Sigmoid colon (tissue), 7 donors: ENCODE measurements around the gene TMEM82. TPM values are rescaled to one million over a fixed set of nuclear protein-coding genes. Genes with fewer than 3 reads are reported as not detected.

ENCODE experiments used
- DNase-seq: peaks from one replicate; pipeline ENCODE4 v3.0.0-alpha.2; 2019
- H3K27ac ChIP-seq, 4 donors: fragments of 200-600 bp; sonication (generic); one replicate each; pipeline ENCODE4 v1.5.1; 2016 to 2019; ENCODE audit warnings: mild to moderate bottlenecking in 1 of 4
- H3K27me3 ChIP-seq, 3 donors: fragments of 200-600 bp; sonication (generic); one replicate each; pipeline ENCODE4 v1.5.1; 2019; ENCODE audit warnings: mild to moderate bottlenecking in 1 of 3
- H3K36me3 ChIP-seq, 4 donors: fragments of 200-600 bp; sonication (generic); one replicate each; pipeline ENCODE4 v1.5.1; 2016 to 2019
- H3K4me1 ChIP-seq, 4 donors: fragments of 200-600 bp; sonication (generic); one replicate each; pipeline ENCODE4 v1.5.1; 2017 to 2019
- H3K4me3 ChIP-seq, 4 donors: fragments of 200-600 bp; sonication (generic); one replicate each; pipeline ENCODE4 v1.5.1; 2017 to 2019; ENCODE audit warnings: mild to moderate bottlenecking in 2 of 4, moderate library complexity in 1 of 4
- H3K9me3 ChIP-seq, 4 donors: fragments of 200-600 bp in 3 of 4; sonication (generic) in 3 of 4; one replicate each; pipeline versions ENCODE4 v1.5.1 to v1.6.1; 2013 to 2019
- EP300 ChIP-seq, 4 donors: sonication (generic); formaldehyde crosslinking; IDR thresholded peaks; one replicate each; pipeline ENCODE4 v1.6.1; 2017; ENCODE audit warnings: antibody characterized with exemption in 4 of 4
- POLR2A ChIP-seq, 2 donors: fragments of 450-650 bp; IDR thresholded peaks; one replicate each; pipeline ENCODE4 v1.6.1; 2016; ENCODE audit warnings: antibody characterized with exemption in 2 of 2, mild to moderate bottlenecking in 2 of 2, moderate library complexity in 2 of 2
- POLR2AphosphoS5 ChIP-seq, 4 donors: sonication (generic); formaldehyde crosslinking; IDR thresholded peaks; one replicate each; pipeline ENCODE4 v1.6.1; 2017; ENCODE audit warnings: antibody characterized with exemption in 4 of 4
- WGBS, 2 donors: extraction: QIAGEN DNeasy Blood & Tissue Kit; methylation state at CpG; one replicate each; pipeline ENCODE4 v1.1.7; 2013; 5-methylcytosine and 5-hydroxymethylcytosine counted together
- intact Hi-C: fragments of 100-400 bp; cut with DNase I; formaldehyde crosslinking; loops from one replicate; pipeline ENCODE4 v1.15.1; 2023
- polyA plus RNA-seq, 3 donors: library from polyadenylated mRNA; stranded (reverse); fragments of 200-250 nt; gene quantifications; one replicate each; pipeline ENCODE4 v1.2.3, GENCODE V29; 2013
- total RNA-seq, 4 donors: library from RNA; depleted of rRNA; stranded (reverse); fragments of >200 nt; gene quantifications; one replicate each; pipeline ENCODE4 v1.1.0, GENCODE V29; 2016
- TF ChIP-seq, protein P1 (sequence below), 4 experiments: fragments of 450-650 bp in 3 of 4; fragments of 200-600 bp in 1 of 4; IDR thresholded peaks; one replicate each; pipeline ENCODE4 v1.5.1; 2016 to 2019; ENCODE audit warnings: antibody characterized with exemption in 4 of 4, mild to moderate bottlenecking in 3 of 4, moderate library complexity in 2 of 4
- donor health status: healthy with polysubstance abuse.
- donor health status: Bipolar disorder and iron deficiency.
- donor health status: healthy.

The TMEM82 gene
- total and polyA plus RNA-seq, 7 donors, result 0.55 to 19.3 (median 11.1) TPM; not detected in 3

DNA sequence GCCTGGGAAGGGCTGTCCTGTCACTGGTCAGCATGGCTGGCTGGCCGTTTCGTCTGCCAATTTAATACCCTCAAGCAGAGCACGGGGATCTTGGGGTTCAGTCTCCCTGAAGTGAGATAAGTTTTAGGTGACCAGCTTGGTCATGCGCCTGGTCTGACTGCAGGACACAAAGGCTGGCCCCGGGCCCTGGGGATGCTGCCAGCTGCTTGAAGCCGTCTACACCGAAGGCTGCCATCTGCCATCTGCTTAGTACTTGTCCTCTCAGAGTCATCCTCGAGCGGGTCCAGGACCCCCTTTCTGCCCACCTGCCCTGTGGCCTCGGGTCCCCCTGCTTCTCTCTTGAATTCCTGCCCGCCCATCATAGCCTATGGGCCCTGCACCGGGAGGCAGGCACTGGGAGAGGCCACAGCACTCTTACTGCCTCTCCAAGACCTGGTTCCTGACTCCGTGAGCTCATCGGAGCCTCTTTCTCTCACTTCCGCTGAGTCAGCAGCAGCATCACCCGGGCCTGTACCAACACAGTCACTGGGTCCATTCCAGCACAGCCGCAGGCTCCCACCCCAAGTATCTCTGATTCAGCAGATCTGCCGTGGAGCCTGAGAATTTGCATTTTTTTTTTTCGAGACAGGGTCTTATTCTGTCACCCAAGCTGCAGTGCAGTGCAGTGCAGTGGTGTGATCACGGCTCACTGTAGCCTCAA lies 23.3 kb downstream of the TMEM82 start:
- WGBS, 2 donors, result 84 to 87% methylated on average over 20 of the region's 20 CpGs
- no peak for DNase-seq
- Histone ChIP-seq H3K36me3 (peaks cover 0 to 56% (median 28%) of the 10 kb centered on the region in 4 donors), H3K4me3 (no peak overlapping the region), H3K9me3 (no peaks in the 10 kb centered on the region), H3K27me3 (no peaks in the 10 kb centered on the region), H3K27ac (no peak overlapping the region), H3K4me1 (peaks cover 0 to 22% (median 17%) of the 10 kb centered on the region in 4 donors)
- intact Hi-C loops, result no loop called here
- TF ChIP-seq POLR2A (IDR thresholded peaks at IDR 0.05) (no peak), POLR2AphosphoS5 (IDR thresholded peaks at IDR 0.05) (no peak), EP300 (IDR thresholded peaks at IDR 0.05) (no peak)
- TF ChIP-seq, protein P1, sequence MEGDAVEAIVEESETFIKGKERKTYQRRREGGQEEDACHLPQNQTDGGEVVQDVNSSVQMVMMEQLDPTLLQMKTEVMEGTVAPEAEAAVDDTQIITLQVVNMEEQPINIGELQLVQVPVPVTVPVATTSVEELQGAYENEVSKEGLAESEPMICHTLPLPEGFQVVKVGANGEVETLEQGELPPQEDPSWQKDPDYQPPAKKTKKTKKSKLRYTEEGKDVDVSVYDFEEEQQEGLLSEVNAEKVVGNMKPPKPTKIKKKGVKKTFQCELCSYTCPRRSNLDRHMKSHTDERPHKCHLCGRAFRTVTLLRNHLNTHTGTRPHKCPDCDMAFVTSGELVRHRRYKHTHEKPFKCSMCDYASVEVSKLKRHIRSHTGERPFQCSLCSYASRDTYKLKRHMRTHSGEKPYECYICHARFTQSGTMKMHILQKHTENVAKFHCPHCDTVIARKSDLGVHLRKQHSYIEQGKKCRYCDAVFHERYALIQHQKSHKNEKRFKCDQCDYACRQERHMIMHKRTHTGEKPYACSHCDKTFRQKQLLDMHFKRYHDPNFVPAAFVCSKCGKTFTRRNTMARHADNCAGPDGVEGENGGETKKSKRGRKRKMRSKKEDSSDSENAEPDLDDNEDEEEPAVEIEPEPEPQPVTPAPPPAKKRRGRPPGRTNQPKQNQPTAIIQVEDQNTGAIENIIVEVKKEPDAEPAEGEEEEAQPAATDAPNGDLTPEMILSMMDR (IDR thresholded peaks at IDR 0.05), result no peak

DNA sequence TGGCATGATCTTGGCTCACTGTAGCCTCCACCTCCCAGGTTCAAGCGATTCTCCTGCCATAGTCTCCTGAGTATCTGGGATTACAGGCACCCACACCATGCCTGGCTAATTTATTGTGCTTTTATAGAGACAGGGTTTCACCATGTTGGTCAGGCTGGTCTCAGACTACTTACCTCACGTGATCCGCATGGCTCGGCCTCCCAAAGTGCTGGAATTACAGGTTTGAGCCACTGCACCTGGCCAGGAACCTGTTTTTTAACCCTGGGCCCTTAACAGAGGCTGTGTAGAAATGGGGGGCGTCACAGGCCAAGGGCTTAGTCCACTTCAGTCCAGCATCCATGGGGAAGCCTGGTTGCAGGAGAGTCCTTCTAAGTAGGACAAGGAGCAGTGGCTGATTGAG lies 25.6 kb downstream of the TMEM82 start:
- Histone ChIP-seq H3K27me3 (no peaks in the 10 kb centered on the region), H3K4me1 (peaks cover 0 to 8% (median 3%) of the 10 kb centered on the region in 4 donors), H3K27ac (no peak overlapping the region), H3K4me3 (no peak overlapping the region), H3K36me3 (peaks cover 11 to 79% (median 46%) of the 10 kb centered on the region in 4 donors), H3K9me3 (no peaks in the 10 kb centered on the region)
- no peak for DNase-seq
- intact Hi-C loops, result no loop called here
- TF ChIP-seq EP300 (IDR thresholded peaks at IDR 0.05), result no peak
- TF ChIP-seq POLR2A (IDR thresholded peaks at IDR 0.05), result no peak
- TF ChIP-seq, protein P1 (IDR thresholded peaks at IDR 0.05), result no peak
- TF ChIP-seq POLR2AphosphoS5 (IDR thresholded peaks at IDR 0.05), result no peak
- 85 to 94% methylated on average over 5 of the region's 5 CpGs for WGBS, 2 donors

DNA sequence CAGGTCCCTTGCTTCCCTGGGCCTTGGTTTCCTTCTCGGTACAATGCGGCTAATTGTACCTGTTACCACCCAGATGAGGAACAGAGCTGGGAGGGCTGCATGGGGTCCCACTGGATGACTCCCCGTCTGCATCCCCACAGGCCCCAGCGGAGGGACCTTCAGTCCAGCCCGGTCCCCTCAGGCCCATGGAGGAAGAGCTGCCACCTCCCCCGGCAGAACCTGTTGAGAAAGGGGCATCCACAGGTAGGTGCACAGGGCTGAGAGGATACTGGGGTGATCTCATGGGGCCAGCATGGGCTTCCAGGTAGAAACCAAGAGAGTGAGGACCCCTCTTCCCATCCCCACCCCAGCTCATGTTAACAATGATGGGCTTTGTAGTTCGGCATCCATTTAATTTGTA lies 26.1 kb downstream of the TMEM82 start:
- H3K9me3 ChIP-seq, result no peaks in the 10 kb centered on the region
- no peak for DNase-seq
- no peak overlapping the region for H3K4me3 ChIP-seq
- 96 to 97% methylated on average over 7 of the region's 7 CpGs for WGBS, 2 donors
- TF ChIP-seq, protein P1 (IDR thresholded peaks at IDR 0.05), result no peak
- no peak for TF ChIP-seq POLR2AphosphoS5 (IDR thresholded peaks at IDR 0.05)
- TF ChIP-seq EP300 (IDR thresholded peaks at IDR 0.05), result no peak
- TF ChIP-seq POLR2A (IDR thresholded peaks at IDR 0.05), result no peak
- peaks cover 11 to 84% (median 48%) of the 10 kb centered on the region in 4 donors for H3K36me3 ChIP-seq
- H3K27me3 ChIP-seq, result no peaks in the 10 kb centered on the region
- H3K27ac ChIP-seq, result no peak overlapping the region
- intact Hi-C loops, result no loop called here
- peaks cover 0 to 8% (median 3%) of the 10 kb centered on the region in 4 donors for H3K4me1 ChIP-seq

DNA sequence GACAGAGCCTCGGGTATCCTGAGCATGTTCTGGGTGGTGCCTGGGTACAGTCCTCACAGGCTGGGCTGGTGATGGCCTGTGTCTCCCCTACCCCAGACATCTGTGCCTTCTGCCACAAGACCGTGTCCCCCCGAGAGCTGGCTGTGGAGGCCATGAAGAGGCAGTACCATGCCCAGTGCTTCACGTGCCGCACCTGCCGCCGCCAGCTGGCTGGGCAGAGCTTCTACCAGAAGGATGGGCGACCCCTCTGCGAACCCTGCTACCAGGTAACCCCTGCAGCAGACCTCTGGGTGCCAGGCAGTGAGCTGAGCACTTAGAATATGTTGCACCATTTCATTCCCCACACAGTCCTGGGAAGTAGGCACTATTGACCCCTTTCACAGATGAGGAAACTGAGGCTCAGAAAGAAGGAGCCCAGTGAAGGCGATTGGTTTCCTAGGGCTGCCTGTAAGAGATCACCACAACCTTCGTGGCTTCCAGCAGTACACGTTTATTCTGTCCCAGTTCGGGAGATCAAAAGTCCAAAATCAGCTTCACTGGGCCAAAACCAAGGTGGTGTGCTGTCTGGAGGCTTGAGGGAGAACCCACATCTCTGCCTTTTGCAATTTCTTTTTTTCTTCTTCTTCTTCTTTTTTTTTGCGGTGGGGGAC lies 28.1 kb downstream of the TMEM82 start:
- no peaks in the 10 kb centered on the region for H3K4me1 ChIP-seq
- H3K36me3 ChIP-seq, result peaks cover 11 to 89% (median 55%) of the 10 kb centered on the region in 4 donors
- no peak overlapping the region for H3K27ac ChIP-seq
- WGBS, 2 donors, result 92 to 93% methylated on average over 14 of the region's 14 CpGs
- intact Hi-C loops, result no loop called here
- DNase-seq, result no peak
- no peaks in the 10 kb centered on the region for H3K9me3 ChIP-seq
- TF ChIP-seq EP300 (IDR thresholded peaks at IDR 0.05), result no peak
- TF ChIP-seq POLR2A (IDR thresholded peaks at IDR 0.05), result no peak
- TF ChIP-seq, protein P1 (IDR thresholded peaks at IDR 0.05), result no peak
- TF ChIP-seq POLR2AphosphoS5 (IDR thresholded peaks at IDR 0.05), result no peak
- H3K27me3 ChIP-seq, result no peaks in the 10 kb centered on the region
- no peak overlapping the region for H3K4me3 ChIP-seq
